8988T (cell line): ENCODE data around the gene IGIP.

Experiments
- DNase-seq: peaks from one replicate; pipeline ENCODE4 v3.0.0; 2011

Gene IGIP

DNA sequence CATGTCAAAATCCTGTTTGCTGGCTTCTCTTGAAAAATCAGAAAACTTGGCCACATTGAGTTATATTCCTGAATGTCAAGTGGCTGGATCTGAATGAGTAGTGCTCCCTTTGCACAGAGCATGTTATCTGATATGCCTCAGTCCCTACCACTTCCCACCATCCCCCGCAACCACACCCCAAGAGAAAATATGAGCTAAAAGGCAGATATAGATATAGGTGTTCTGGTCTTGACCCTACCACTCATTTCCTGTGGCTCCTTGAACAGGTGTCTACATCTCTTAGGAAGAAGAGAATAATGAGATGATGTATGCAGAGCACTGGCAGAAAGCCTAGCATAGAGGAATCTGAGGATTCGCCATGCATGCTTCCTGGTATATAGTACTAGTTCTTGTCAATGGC is 42.6 kb downstream of the IGIP start:
- no peak for DNase-seq

DNA sequence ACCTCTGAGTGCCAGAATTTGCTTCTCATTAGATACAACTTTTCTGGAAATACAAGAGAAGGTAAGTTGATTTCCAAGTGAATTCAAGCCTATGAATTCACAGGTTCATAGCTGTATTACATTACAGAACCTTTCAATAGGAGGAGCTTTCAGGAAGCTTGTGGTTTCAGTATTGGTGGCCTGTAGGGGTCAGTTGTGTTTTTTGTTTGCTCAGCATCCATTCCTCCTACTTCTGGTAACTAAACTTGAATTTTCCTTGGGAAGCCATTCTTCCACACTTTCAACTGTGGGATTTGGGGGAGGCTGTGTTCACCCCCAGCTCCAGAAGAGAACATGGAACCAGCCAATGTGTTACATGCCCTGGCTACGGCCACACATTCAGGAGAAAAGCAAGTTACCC is 43.7 kb downstream of the IGIP start:
- DNase-seq: no peak

DNA sequence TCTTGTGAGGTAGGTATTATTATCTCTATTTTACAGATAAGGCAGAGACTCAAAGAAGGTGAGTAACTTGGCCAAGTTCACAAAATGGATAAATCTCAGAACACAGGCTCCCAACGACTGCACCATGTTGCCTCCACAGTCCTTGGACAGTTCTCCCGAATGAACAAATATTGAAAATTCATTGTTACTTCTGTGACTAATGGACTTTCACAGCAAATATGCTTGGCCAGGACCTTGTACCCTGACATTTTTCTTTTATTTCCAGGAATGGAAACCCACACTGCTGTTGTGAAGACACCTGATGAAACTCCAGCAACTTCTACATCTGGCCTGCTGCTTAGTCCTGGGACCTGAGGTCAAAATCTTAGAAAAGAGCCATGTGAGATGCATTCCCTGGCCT is 46.7 kb downstream of the IGIP start:
- DNase-seq: no peak

DNA sequence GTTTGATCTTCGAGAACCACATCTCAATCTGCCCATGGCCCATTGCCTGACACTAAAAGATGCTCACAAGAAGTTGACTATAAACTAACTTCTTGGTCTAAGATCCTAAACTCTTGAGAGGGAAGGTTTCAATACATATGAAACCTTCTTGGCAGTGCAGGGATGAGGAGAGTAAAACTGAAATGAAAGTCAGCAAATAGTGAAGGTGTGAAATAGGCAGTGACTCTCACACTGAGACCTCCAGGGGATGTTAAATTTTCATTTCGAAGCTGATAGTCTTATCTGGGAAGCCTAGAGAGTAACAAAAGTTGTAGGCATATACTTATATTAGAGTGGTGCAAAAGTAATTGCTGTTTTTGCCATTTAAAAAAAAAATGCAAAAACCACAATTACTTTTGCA is 48.3 kb downstream of the IGIP start:
- no peak for DNase-seq

DNA sequence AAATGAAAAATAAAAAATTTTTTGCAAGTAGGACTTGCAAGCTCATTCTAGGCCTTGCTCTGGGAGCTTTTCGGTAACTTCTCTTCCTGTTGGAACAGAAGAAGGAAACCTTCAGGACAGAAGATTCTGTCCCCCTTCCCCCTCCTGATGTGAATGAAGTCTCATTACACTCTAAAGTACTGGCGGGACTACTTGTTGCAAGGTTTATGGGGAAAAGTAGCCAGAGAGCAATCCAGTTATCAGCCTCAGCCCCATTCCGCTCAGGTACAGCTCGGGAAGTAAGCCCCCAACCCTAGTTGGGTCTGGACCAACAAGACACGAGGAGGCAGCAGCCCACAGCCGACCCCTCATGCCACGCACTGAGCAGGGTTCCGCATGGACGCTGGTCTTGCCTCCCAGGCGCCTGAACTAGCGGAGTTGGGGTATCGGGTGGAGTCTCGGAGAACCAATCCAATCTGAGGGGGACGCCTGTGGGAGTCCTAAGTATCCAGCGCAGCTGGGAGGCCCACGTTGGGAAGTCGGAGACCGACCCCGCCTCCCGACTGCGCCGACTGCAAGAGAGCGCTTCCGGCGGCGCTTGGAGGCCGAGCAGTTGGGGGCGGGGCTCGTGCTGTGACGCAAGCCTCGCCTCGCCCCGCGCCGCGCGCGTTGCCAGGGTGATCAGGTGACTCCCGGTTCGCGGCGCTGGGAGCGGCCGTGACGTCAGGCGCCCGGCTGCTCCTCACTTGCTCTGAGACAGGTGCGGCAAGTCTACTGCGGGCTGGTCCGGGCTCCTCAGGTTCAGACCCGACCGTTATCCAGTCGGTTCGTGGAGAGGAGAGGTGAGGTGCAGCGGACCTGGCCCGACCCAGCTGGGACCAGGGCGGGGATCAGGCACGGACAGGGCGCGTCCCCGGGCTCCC is 49.0 kb downstream of the IGIP start, which contains the start of gene CYSTM1:
Gene CYSTM1, plus strand, starts transcription at position 724 of the 902 bp plus-strand sequence. CDS start 19,278 bp downstream, outside the sequence.
- DNase-seq: peak; percentile 79

DNA sequence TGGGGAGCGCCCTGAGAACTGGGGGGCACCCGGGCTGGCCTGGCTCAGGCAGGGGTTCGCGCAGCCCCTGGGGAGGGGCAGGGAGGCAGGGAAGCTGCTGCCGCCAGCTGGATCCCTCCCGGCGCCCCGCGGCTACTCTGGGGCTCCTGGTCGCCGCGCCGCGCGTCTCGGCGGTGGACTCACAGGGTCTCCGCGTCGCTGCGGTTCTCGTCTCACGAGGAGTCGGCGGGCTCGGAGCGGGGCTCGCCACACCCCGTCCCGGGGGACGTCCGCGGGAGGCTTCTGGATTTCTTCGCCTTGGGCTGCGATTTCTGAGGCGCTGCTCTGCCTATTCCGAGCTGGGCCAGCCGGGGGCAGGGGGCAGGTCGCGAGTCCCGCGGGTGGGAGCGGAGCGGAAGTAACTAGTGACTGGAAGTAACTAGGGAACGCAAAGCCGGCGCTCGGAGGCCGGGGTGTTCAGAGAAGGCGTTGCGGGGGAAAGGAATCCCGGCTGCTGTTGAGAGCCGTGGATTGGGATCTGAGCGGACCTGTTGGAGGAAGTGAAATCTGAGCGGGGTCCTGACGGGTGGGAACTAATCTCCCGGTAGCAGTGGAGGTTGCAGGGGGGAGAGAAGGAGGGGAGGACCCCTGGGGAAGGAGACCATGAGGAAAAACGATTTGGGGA is 49.8 kb downstream of the IGIP start:
- peak; percentile 48 for DNase-seq

DNA sequence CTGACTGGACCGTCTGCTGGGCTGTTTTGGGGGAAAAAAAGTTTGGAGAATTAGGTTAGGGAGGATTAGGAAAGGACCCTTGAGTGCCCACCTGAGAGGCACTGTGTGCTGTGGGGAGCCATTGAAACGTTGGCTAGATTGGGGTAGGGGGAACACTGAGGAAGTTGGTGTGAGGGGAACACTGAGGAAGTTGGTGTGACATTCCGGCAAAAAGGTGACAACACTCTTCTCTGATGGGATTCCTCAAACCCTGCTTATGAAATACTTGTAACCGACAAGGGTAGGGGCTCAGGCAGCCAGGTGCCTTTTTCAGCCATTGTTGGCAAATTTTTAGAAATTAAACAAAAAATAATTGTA is 50.3 kb downstream of the IGIP start:
- no peak for DNase-seq

DNA sequence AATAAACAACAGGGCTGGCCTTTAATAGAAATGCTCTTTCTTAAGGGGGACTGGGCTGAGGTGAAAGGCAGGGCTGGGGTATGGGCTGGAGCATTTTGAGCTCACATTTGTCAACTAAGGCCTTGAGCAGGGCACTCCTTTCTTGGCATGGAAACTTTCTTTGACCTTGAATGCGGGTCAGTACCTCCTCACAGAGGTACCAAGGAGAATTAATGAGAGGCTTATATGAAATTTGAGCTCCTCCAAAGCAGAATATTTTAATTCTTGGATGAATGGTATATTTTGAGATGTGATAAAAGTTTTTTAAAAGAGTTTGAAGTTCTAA is 52.3 kb downstream of the IGIP start:
- no peak for DNase-seq

DNA sequence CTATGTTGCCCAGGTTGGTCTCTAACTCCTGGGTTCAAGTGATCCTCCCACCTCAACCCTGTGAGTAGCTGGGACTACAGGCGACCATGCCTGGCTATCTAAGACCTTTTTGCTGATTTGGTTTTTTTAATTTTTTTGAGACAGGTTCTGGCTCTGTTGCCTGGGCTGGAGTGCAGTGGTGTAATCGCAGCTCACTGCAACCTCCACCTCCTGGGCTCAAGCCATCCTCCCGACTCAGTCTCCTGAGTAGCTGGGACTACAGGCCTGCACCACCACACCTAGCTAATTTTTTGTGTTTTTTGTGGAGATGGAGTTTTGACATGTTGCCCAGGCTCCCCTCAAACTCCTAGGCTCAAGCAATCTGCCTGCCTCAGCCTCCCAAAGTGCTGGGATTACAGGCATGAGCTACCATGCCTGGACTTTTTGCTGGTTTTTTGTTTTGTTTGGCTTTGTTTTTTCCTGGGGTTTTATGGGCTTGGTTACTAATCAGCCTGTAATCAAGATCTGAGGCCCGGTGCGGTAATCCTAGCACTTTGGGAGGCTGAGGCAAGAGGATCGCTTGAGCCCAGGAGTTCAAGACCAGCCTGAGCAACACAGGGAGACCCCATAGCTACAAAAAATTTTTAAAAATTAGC is 52.9 kb downstream of the IGIP start:
- DNase-seq: no peak
